Small intestine (tissue), 7 donors: ENCODE results near the gene GADD45G. TPM values are rescaled to one million over a fixed set of nuclear protein-coding genes. Genes with fewer than 3 reads are reported as not detected.

Experiments
- DNase-seq, 2 donors: peaks; one replicate each; pipeline versions ENCODE4 v3.0.0 to v3.0.0-alpha.2; 2013
- FAIRE-seq: peaks from 2 replicates; lab custom pipeline; 2012; peaks lifted over from hg19 to GRCh38; lab: Jason Lieb, UNC
- H3K27ac ChIP-seq, 3 donors: one replicate each; pipeline ENCODE4 v1.5.1; 2013; ENCODE audit warnings: low read length in 2 of 3, mild to moderate bottlenecking in 2 of 3, control low read depth in 1 of 3, inconsistent platforms in 1 of 3, low read depth in 1 of 3, moderate library complexity in 1 of 3
- H3K27me3 ChIP-seq, 3 donors: one replicate each; pipeline ENCODE4 v1.6.1; 2013; ENCODE audit warnings: low read length in 3 of 3, inconsistent platforms in 1 of 3; ENCODE audit not compliant: control insufficient read depth in 3 of 3, insufficient read depth in 3 of 3
- H3K36me3 ChIP-seq, 3 donors: one replicate each; pipeline ENCODE4 v1.6.1; 2013; ENCODE audit warnings: low read length in 3 of 3, inconsistent platforms in 1 of 3, low read depth in 1 of 3, mild to moderate bottlenecking in 1 of 3, moderate library complexity in 1 of 3; ENCODE audit not compliant: control insufficient read depth in 3 of 3, insufficient read depth in 2 of 3
- H3K4me1 ChIP-seq, 3 donors: one replicate each; pipeline ENCODE4 v1.6.1; 2013; ENCODE audit warnings: low read length in 2 of 3, inconsistent platforms in 1 of 3, low read depth in 1 of 3, mild to moderate bottlenecking in 1 of 3, moderate library complexity in 1 of 3; ENCODE audit not compliant: control insufficient read depth in 3 of 3, insufficient read depth in 2 of 3
- H3K4me3 ChIP-seq, 3 donors: one replicate each; pipeline ENCODE4 v1.5.1; 2013; ENCODE audit warnings: low read length in 3 of 3, control low read depth in 1 of 3, inconsistent platforms in 1 of 3, low read depth in 1 of 3, mild to moderate bottlenecking in 1 of 3, moderate library complexity in 1 of 3
- H3K9me3 ChIP-seq, 2 donors: one replicate each; pipeline ENCODE4 v1.6.1; 2013; ENCODE audit warnings: low read depth in 1 of 2, low read length in 1 of 2; ENCODE audit not compliant: control insufficient read depth in 2 of 2, insufficient read depth in 1 of 2
- WGBS, 3 donors: extraction: QIAGEN DNeasy Blood & Tissue Kit; methylation state at CpG; one replicate each; pipeline ENCODE4 v1.1.7; 2013; 5-methylcytosine and 5-hydroxymethylcytosine counted together
- polyA plus RNA-seq, 4 donors: library from polyadenylated mRNA; stranded (reverse) in 3 of 4; unstranded in 1 of 4; fragments of 200-250 nt in 3 of 4; fragments of 120-200 nt in 1 of 4; gene quantifications; one replicate each; pipeline versions ENCODE4 v1.2.1 to v1.2.3, GENCODE V29; 2013
- donor health status: healthy with polysubstance abuse.
- donor health status: control.
- donor health status: control.
- donor health status: Bipolar disorder and iron deficiency.
- donor health status: healthy.

Gene GADD45G
- polyA plus RNA-seq, 4 donors = 13.7 to 25.4 (median 23.6) TPM

DNA sequence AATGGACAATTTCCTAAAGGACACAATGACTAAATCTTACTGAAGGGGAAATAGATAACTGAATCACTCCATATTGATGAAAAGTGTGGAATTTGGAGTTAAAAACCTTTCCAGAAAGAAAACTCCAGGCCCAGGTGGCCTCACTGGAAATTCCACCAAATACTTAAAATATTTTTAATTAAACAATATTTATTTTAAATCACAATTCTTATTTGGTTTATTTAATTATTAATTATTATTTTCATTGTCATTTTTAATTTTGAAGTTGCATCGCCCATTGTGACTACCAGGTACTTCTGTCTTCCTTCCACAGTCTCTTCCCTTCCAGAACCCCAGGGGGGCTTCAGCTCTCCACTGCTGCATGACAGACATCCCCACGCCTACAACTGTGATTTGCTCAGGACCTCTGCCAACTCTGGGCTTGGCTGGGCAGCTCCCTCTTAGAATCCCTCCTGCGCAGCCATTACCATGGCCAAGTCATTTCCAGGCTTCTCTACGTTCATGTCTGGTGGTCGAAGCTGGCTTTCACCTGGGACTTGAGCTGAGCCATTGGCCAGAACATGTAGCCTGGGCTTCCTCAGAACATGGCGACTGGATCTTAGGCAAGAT is 16.4 kb upstream of the GADD45G start:
- no peak for FAIRE-seq
- 88 to 91% (median 90%) methylated on average over 6 of the region's 6 CpGs for WGBS, 3 donors
- no peaks in the 10 kb centered on the region for H3K36me3 ChIP-seq
- H3K4me1 ChIP-seq = peaks cover 0 to 13% (median 0%) of the 10 kb centered on the region in 3 donors
- no peaks in the 10 kb centered on the region for H3K9me3 ChIP-seq
- no peaks in the 10 kb centered on the region for H3K27me3 ChIP-seq
- H3K27ac ChIP-seq = no peak overlapping the region
- no peak for DNase-seq
- H3K4me3 ChIP-seq = no peak overlapping the region

- no peak overlapping the region for H3K4me3 ChIP-seq
- H3K9me3 ChIP-seq = no peaks in the 10 kb centered on the region
- H3K36me3 ChIP-seq = no peaks in the 10 kb centered on the region
- peaks cover 0 to 20% (median 0%) of the 10 kb centered on the region in 3 donors for H3K4me1 ChIP-seq
- H3K27ac ChIP-seq = no peak overlapping the region
- no peak for DNase-seq
- no peaks in the 10 kb centered on the region for H3K27me3 ChIP-seq
- 82 to 90% (median 86%) methylated on average over 2 of the region's 2 CpGs for WGBS, 3 donors
- FAIRE-seq = no peak
Measured at GRCh38 chr9:89590415-89590814, 14.4 kb upstream of the GADD45G start.

DNA sequence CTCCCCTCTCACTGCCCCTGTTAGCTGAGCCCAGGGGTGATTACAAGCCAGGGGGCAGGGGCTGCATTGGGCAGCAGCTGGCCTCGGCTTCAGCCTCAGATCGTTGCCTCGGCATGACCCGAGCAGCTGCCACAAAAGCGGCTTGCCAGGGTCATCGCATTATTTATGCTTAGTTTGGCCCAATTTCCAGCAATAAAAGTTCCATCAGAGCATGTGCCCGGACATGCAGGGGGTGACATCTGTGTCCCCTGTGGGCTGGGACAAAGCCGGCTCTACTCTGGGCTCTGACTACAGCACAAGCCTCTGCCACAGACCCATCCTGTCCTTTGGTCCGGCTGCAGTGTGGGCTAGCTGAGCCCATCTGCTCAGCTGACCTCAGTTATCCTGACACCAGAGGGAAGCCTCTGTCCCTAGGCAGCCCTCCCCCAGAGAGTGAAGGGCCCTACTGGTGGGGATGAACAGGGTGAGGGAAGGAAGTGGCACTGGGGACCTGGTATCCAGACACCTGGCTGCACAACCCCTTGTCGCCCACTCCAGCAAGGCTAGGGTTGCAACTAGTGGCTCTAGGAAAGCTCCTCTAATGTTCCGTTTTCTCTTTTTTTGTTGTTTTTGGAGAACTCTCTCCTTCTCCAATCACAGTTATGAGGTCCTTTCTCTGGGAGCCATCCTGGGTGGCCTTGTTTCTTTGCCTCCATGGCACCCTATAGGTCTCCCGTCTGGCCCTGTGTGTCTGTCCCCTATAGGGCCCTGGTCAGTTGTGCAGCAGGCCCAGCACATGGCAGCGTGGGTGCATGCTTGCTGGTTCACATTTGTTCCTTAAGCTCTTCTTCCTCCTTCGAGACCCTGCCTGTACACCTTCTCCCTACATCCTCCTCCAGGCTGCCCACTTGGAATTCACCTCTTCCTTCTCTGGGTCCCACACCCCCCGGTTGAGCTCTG is 13.3 kb upstream of the GADD45G start:
- H3K4me3 ChIP-seq = no peak overlapping the region
- DNase-seq = no peak
- H3K9me3 ChIP-seq = no peaks in the 10 kb centered on the region
- H3K36me3 ChIP-seq = no peaks in the 10 kb centered on the region
- H3K27me3 ChIP-seq = no peaks in the 10 kb centered on the region
- H3K4me1 ChIP-seq = peaks cover 0 to 20% (median 0%) of the 10 kb centered on the region in 3 donors
- H3K27ac ChIP-seq = no peak overlapping the region
- FAIRE-seq = no peak
- 81 to 92% (median 83%) methylated on average over 15 of the region's 15 CpGs for WGBS, 3 donors

- Histone ChIP-seq H3K9me3 (no peaks in the 10 kb centered on the region), H3K4me1 (peaks cover 0 to 20% (median 0%) of the 10 kb centered on the region in 3 donors), H3K36me3 (no peaks in the 10 kb centered on the region), H3K27ac (no peak overlapping the region), H3K4me3 (no peak overlapping the region), H3K27me3 (no peaks in the 10 kb centered on the region)
- FAIRE-seq (no peak), DNase-seq (peak in 1 of 2 donors; percentile 39)
- 89 to 92% (median 90%) methylated on average over 12 of the region's 12 CpGs for WGBS, 3 donors
Measured at GRCh38 chr9:89592213-89592815, 12.5 kb upstream of the GADD45G start.

DNA sequence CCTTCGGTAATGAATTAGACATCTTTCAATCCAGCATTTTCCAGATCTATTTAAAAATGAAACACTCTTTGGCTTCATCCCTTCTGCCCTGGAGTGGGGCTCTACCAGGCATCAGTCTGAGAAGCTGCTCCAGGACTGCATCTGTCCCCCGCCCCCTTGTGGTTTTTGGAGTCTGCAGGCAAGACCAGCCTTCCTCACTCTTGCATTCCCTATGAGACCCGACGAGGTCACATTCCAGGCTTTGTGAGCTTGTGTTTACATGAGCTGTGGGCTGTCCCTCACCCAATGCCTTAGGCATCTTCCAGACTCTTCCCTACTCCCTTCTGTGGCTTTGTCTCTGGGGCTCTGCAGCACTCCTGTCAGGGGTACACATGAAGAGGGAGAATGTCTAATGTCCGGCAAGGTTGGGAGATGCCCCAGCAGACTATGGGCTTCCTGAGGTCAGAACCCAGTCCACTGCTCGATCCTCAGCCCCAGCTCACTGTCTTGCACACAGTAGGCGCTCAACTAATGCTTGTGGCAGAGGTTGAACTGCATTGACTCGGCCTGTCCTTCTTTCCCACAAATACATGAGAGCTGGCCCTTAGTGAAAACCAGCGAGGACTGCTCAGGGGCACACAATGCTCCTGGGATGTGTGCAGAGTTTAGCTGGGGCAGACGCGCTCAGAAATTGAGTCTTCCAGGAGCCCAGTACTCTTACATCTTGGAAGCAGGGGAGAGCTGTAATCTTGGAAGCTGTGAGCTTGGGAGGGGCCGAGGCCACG is 11.7 kb upstream of the GADD45G start:
- H3K27me3 ChIP-seq = no peaks in the 10 kb centered on the region
- peak overlapping the region in 1 of 3 donors; percentile 32 for H3K27ac ChIP-seq
- DNase-seq (peak; percentile 9 to 42), FAIRE-seq (no peak)
- H3K36me3 ChIP-seq = no peaks in the 10 kb centered on the region
- peaks cover 0 to 20% (median 0%) of the 10 kb centered on the region in 3 donors for H3K4me1 ChIP-seq
- no peaks in the 10 kb centered on the region for H3K9me3 ChIP-seq
- WGBS, 3 donors = 36 to 56% (median 46%) methylated on average over 13 of the region's 13 CpGs
- no peak overlapping the region for H3K4me3 ChIP-seq

DNA sequence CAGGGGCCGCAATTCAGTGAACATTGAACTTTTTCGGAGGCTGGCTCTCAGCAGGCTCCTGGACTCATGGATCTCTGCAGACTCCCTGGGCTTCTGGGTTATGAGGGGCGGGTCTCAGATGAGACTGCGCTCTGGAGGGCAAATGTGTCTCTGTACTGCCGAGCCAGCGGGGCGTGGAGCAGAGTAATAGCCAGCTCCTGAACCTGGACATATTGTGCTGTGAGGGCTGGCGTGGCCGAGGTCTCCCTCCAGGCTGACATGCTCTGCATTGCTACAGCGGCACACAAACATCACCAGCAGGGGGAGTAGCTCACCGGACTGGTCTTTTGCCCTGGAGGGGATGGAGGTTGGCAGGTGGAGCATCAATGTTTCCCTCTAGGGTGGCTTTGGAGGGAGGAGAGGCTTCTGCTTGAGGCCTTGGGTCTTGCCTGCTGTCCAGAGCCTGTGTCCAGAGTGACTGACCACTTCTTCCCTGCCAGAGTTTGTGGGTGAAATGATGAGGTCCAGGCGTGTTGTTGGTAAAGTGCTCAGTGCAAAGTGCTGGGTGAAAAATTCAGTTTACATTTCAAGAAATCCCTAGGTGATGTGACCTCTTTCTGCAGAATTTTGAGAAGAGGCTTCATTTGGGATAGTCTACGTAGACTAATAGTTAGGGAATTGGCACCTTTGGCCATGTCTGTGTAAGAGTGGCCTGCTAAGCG is 10.9 kb upstream of the GADD45G start:
- no peak overlapping the region for H3K4me3 ChIP-seq
- no peaks in the 10 kb centered on the region for H3K27me3 ChIP-seq
- WGBS, 3 donors = 23 to 42% (median 35%) methylated on average over 14 of the region's 14 CpGs
- FAIRE-seq (no peak), DNase-seq (peak; percentile 73 to 89)
- no peaks in the 10 kb centered on the region for H3K36me3 ChIP-seq
- H3K9me3 ChIP-seq = no peaks in the 10 kb centered on the region
- H3K4me1 ChIP-seq = peaks cover 0 to 27% (median 0%) of the 10 kb centered on the region in 3 donors
- peak overlapping the region in 1 of 3 donors; percentile 32 for H3K27ac ChIP-seq

DNA sequence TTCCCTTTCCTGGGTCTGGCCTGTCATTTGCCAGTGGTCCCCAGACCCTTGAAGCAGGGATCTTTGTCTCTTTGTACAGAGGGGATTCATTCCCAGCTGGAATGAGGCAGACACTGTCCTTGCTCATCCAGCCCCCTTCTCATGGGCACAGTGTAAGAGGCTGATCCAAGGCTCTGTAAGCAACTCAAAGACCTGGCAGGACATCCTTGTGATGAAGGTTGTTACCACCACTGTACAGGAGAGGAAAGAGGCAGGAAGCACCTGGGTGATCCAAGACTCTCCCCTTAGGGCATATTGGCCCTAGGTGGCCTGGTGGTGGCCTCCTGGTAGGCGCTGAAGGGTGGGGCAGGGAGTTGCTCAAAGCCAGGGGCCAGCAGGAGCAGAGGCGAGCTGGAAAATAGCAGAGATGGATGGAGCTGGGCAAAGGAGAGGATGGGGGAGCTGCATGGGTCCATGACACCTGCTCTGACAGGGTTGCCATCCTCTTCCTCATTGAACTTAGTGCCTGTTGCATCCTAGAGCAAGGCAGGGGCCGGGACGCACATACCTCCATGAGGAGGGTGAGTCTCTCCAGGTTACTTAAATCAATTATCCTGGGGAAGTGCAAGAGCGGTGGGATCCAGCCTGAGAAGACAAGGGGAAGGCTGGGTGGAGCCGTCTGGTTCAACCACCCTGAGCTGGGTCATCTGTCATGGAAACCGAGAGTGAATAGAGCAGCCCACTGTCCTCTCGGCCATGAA is 9.8 kb upstream of the GADD45G start:
- WGBS, 3 donors = 85 to 90% (median 88%) methylated on average over 8 of the region's 8 CpGs
- H3K9me3 ChIP-seq = no peaks in the 10 kb centered on the region
- no peak overlapping the region for H3K4me3 ChIP-seq
- H3K27me3 ChIP-seq = no peaks in the 10 kb centered on the region
- H3K4me1 ChIP-seq = peaks cover 0 to 27% (median 0%) of the 10 kb centered on the region in 3 donors
- H3K36me3 ChIP-seq = no peaks in the 10 kb centered on the region
- FAIRE-seq (no peak), DNase-seq (no peak)
- no peak overlapping the region for H3K27ac ChIP-seq
